HG03520 (cell line): ENCODE data around the gene SPAG4.

Experiments used
- ATAC-seq: cut with Tn5 transposase; IDR thresholded peaks from one replicate; pipeline ENCODE4 v1.9.1; 2021; ENCODE audit warnings: mild to moderate bottlenecking, moderate library complexity; ENCODE audit not compliant: unreplicated experiment

The SPAG4 gene

GRCh38 chr20:35619196-35620095, 3.8 kb downstream of the SPAG4 start:
- no peak for ATAC-seq

GRCh38 chr20:35620818-35621559, 5.4 kb downstream of the SPAG4 start:
- ATAC-seq: no peak

- ATAC-seq: no peak
Measured at GRCh38 chr20:35621560-35621946, 5.9 kb downstream of the SPAG4 start.

GRCh38 chr20:35625584-35626385, 10.2 kb downstream of the SPAG4 start:
- ATAC-seq: no peak

- no peak for ATAC-seq
Measured at GRCh38 chr20:35626386-35627001, 10.9 kb downstream of the SPAG4 start.

GRCh38 chr20:35627121-35627520, 11.5 kb downstream of the SPAG4 start:
- no peak for ATAC-seq

- no peak for ATAC-seq
Measured at GRCh38 chr20:35629427-35630145, 14.0 kb downstream of the SPAG4 start.

GRCh38 chr20:35630636-35631035, 15.0 kb downstream of the SPAG4 start:
- ATAC-seq: no peak

GRCh38 chr20:35632539-35633115, 17.0 kb downstream of the SPAG4 start:
- ATAC-seq: no peak

- ATAC-seq: no peak
Measured at GRCh38 chr20:35635652-35636051, 20.0 kb downstream of the SPAG4 start.

GRCh38 chr20:35636095-35636494, 20.5 kb downstream of the SPAG4 start:
- no peak for ATAC-seq

- no peak for ATAC-seq
Measured at GRCh38 chr20:35637276-35637675, 21.6 kb downstream of the SPAG4 start.

GRCh38 chr20:35638751-35639150, 23.1 kb downstream of the SPAG4 start:
- ATAC-seq: no peak

GRCh38 chr20:35640724-35641123, 25.1 kb downstream of the SPAG4 start:
- no peak for ATAC-seq

GRCh38 chr20:35641743-35642142, 26.1 kb downstream of the SPAG4 start:
- no peak for ATAC-seq

GRCh38 chr20:35643045-35643444, 27.4 kb downstream of the SPAG4 start:
- no peak for ATAC-seq

GRCh38 chr20:35644806-35645205, 29.2 kb downstream of the SPAG4 start:
- ATAC-seq: no peak

GRCh38 chr20:35648836-35649235, 33.2 kb downstream of the SPAG4 start:
- ATAC-seq: no peak

- ATAC-seq: no peak
Measured at GRCh38 chr20:35650632-35651031, 35.0 kb downstream of the SPAG4 start.

GRCh38 chr20:35651958-35652357, 36.3 kb downstream of the SPAG4 start:
- ATAC-seq: no peak
